ENCODE results near the gene OTOS. TPM values are rescaled to one million over a fixed set of nuclear protein-coding genes. Genes with fewer than 3 reads are reported as not detected.

The OTOS gene
- polyA plus RNA-seq, 1 donor from 2014 or later, result not detected

GRCh38 chr2:240168041-240168440 is 27.6 kb upstream of the OTOS start:
- no peak for TF ChIP-seq SMC3 (conservative IDR thresholded peaks at IDR 0.05; ENCODE audit: poor library complexity)
- no peak for TF ChIP-seq CTCF (IDR thresholded peaks at IDR 0.05; ENCODE audit: poor library complexity, severe bottlenecking)
- H3F3A ChIP-seq (ENCODE audit: insufficient read depth, low read length, poor library complexity, severe bottlenecking), result no peaks in the 10 kb centered on the region
- no peaks in the 10 kb centered on the region for H4K20me1 ChIP-seq (ENCODE audit: insufficient read depth)
- no peaks in the 10 kb centered on the region for H3K36me3 ChIP-seq (ENCODE audit: insufficient read depth, low read length)
- no peaks in the 10 kb centered on the region for H3K79me2 ChIP-seq (replicated peaks; ENCODE audit: insufficient read depth, low read length)
- H2AFZ ChIP-seq (ENCODE audit: low read depth, low read length), result no peak overlapping the region
- no peak overlapping the region for H3K27ac ChIP-seq (ENCODE audit: low read length)
- no peak overlapping the region for H3K9ac ChIP-seq (ENCODE audit: low read length)
- H3K27me3 ChIP-seq (ENCODE audit: insufficient read depth, low read depth, low read length), result no peaks in the 10 kb centered on the region
- peaks cover 4% of the 10 kb centered on the region for H3K9me3 ChIP-seq (ENCODE audit: low read length)
- no peak overlapping the region for H3K4me2 ChIP-seq (ENCODE audit: low read length)
- no peaks in the 10 kb centered on the region for H3K9me2 ChIP-seq (ENCODE audit: insufficient read depth, low read length)
- H3K4me3 ChIP-seq (ENCODE audit: low read length), result no peak overlapping the region

GRCh38 chr2:240167588-240167880 is 27.1 kb upstream of the OTOS start:
- H4K20me1 ChIP-seq (ENCODE audit: insufficient read depth), result no peaks in the 10 kb centered on the region
- no peak overlapping the region for H3K9ac ChIP-seq (ENCODE audit: low read length)
- H3K27ac ChIP-seq (ENCODE audit: low read length), result no peak overlapping the region
- H3K4me3 ChIP-seq (ENCODE audit: low read length), result no peak overlapping the region
- no peaks in the 10 kb centered on the region for H3K79me2 ChIP-seq (replicated peaks; ENCODE audit: insufficient read depth, low read length)
- no peaks in the 10 kb centered on the region for H3K36me3 ChIP-seq (ENCODE audit: insufficient read depth, low read length)
- H3K4me2 ChIP-seq (ENCODE audit: low read length), result no peak overlapping the region
- no peaks in the 10 kb centered on the region for H3F3A ChIP-seq (ENCODE audit: insufficient read depth, low read length, poor library complexity, severe bottlenecking)
- no peak for TF ChIP-seq SMC3 (conservative IDR thresholded peaks at IDR 0.05; ENCODE audit: poor library complexity)
- no peak for TF ChIP-seq POLR2AphosphoS5 (IDR thresholded peaks at IDR 0.05)
- TF ChIP-seq CTCF (IDR thresholded peaks at IDR 0.05; ENCODE audit: poor library complexity, severe bottlenecking), result no peak
- TF ChIP-seq TAF1 (IDR thresholded peaks at IDR 0.05; ENCODE audit: low read depth), result no peak
- no peak for TF ChIP-seq RAD21 (conservative IDR thresholded peaks at IDR 0.05)
- TF ChIP-seq REST (IDR thresholded peaks at IDR 0.05; ENCODE audit: borderline replicate concordance), result no peak
- TF ChIP-seq EZH2 (IDR thresholded peaks at IDR 0.05; ENCODE audit: borderline replicate concordance, insufficient read depth, low read length, poor library complexity, severe bottlenecking), result no peak
- TF ChIP-seq EP300 (conservative IDR thresholded peaks at IDR 0.05; ENCODE audit: poor library complexity, severe bottlenecking), result no peak
- TF ChIP-seq MXI1 (conservative IDR thresholded peaks at IDR 0.05; ENCODE audit: poor library complexity, severe bottlenecking), result no peak
- no peak overlapping the region for H2AFZ ChIP-seq (ENCODE audit: low read depth, low read length)
- H3K27me3 ChIP-seq (ENCODE audit: insufficient read depth, low read depth, low read length), result no peaks in the 10 kb centered on the region
- H3K9me2 ChIP-seq (ENCODE audit: insufficient read depth, low read length), result no peaks in the 10 kb centered on the region
- H3K9me3 ChIP-seq (ENCODE audit: low read length), result peaks cover 2% of the 10 kb centered on the region

Measured in neural cell (in vitro differentiated cells).